HG03460 (cell line): ENCODE measurements around the gene MEST.
"Not testable (repeated sequence)": the region's sequence is repeated elsewhere in the genome, so short reads cannot be mapped to it uniquely, and the experiment has no call there.

Experiments
- ATAC-seq: cut with Tn5 transposase; IDR thresholded peaks from one replicate; pipeline ENCODE4 v1.9.1; 2021; ENCODE audit not compliant: unreplicated experiment

Gene MEST

DNA sequence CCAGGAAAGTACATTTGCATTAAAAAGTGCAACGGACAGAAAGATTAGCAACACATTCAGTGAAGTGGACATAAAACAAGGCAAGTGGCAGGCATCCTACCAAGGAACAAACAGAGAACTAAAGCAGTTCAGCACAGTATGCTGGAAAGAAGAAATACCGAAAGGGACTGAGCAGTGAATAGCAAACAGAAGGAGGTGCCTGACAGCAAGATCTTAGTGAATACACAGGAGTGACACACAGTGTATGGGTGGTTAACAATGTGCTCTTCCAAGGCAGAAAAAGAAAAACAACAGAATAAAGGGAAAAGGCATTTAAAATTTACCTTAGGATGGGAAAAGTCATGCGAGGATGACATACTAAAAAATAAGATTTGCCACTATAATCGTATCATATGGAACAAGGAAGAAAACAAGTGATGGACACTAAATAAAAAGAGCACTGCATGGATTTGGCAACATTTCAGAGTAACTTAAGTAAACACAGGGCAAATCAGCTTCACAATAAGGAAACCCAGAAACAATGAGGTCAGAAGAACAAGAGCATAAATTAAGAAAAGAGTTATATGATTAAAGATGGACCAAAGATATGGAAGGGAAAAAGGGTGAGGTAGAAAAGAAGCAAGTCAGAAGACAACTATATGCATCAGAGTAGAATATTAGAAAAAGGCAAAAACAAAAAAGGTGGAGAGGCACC is 29.5 kb downstream of the MEST start:
- ATAC-seq = no peak

GRCh38 chr7:130523519-130524125 is 31.7 kb downstream of the MEST start:
- ATAC-seq = not testable (repeated sequence)

- ATAC-seq = no peak
Measured at GRCh38 chr7:130524628-130525027, 32.7 kb downstream of the MEST start.

DNA sequence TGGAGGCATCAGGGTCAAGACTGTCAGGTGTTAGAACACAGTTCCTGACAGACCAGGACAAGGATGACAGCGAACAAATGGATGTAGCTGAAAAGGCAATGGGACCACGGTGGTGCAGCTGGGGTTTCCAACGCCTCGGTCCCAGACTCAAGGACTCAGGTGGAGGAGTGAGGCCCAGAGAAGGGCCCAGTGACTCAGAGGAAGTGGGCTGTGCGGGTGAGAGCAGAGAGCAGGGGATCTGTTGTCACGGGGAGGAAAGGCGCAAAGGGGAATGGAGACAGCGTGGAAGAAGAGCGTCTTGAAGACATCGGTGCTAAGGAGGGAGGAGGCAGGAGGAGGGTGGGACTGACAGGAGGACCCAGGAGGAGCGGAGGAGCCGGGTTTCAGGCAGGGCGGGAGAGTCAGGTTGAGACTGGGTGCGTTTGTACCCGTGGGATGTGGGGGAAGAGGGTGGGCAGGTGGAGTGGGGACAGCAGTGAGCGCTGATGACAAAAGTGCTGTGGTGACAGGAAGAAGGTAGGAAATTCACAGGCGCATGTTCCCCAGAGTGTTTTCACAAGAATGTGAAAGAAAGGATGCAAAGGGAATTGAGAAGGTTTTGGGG is 36.0 kb downstream of the MEST start:
- ATAC-seq = not testable (repeated sequence)

- no peak for ATAC-seq
Measured at GRCh38 chr7:130529417-130529816, 37.5 kb downstream of the MEST start.

DNA sequence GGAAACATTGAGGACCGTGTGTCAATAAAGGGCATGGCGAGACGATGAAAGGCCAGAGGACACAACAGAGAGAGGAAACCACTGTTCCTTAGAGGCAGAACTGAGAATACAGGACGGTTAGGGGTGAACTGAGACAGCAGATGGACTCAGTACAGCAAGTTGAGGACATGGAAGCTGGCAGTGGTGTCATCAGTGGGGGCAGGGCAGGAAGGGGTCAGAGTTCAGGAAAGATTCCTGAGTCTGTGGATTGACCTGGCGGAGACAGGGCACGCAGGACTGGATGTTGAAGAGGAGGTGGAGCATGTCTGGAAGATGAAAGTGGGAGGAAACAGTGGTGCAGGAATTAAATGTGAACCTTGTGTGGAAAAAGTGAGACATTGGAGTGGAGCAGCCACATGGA is 46.0 kb downstream of the MEST start:
- not testable (repeated sequence) for ATAC-seq

GRCh38 chr7:130541287-130541686 is 49.4 kb downstream of the MEST start:
- not testable (repeated sequence) for ATAC-seq

DNA sequence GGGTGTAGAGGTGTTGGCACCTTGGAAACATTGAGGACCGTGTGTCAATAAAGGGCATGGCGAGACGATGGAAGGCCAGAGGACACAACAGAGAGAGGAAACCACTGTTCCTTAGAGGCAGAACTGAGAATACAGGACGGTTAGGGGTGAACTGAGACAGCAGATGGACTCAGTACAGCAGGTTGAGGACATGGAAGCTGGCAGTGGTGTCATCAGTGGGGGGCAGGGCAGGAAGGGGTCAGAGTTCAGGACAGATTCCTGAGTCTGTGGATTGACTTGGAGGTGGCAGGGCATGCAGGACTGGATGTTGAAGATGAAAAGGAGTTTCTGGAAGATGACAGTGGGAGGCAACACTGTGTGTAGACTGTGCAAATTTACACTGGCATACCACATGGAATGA is 50.4 kb downstream of the MEST start:
- ATAC-seq = not testable (repeated sequence)

- no peak for ATAC-seq
Measured at GRCh38 chr7:130543487-130544010, 51.7 kb downstream of the MEST start.

DNA sequence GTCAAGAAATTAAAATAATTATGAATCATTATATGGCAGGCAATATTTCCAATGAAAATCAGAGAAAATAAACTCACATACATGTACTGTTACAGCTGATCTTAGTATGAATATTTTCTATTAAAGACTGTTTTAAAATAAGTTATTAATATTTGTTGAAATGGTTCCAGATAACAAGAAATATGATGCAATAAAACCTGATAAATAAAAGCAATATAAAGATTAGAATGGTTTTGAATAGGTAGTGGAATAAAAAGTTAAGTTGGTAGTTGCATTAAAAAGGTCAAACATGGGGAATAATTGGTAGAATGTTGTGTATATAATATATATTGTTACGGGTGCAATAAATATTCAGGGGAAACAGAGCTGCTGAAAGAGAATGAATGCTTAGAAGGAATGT is 52.5 kb downstream of the MEST start:
- no peak for ATAC-seq

DNA sequence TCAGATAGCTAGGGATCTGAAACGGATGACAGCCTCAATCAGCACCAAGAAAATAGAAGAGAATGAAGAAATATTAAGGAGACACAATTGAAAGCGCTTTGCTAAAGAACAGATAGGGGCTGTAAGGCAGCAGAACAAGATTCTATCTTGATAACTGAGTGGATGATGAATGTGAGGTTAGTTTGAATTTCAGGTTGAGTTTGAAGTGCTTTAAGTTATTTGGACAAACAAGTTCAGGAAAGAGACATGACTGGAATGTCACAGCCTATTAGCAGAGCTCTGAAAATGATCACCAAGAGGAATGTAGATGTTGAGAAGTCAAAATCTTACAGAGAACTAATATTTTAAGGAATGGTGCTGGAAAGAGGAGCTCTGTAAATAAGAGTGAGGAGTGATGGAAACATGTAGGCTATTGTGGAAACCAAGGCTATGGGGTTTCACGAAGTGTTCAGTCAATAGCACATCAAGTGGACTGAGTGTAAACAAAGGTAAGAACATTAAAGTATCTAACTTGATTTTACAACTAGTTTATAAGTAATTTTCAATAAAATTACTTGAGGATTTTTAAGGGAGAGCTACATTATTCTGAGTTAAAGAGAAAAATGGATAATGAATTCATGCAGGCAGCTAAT is 61.6 kb downstream of the MEST start:
- no peak for ATAC-seq

- ATAC-seq = no peak
Measured at GRCh38 chr7:130554481-130554880, 62.6 kb downstream of the MEST start.
